CD14-positive monocyte (primary cell): ENCODE results near the gene C9orf152. TPM values are rescaled to one million over a fixed set of nuclear protein-coding genes. Genes with fewer than 3 reads are reported as not detected.

ENCODE experiments used
- DNase-seq, 3 donors: peaks; one replicate each; pipeline ENCODE4 v3.0.0-alpha.2; 2011 to 2022
- H2AFZ ChIP-seq: 2 replicates; pipeline ENCODE4 v1.6.0; 2012; ENCODE audit warnings: mild to moderate bottlenecking, low read depth, low read length, inconsistent platforms; ENCODE audit not compliant: insufficient read depth, poor library complexity, severe bottlenecking
- H3K27ac ChIP-seq, 2 donors: 1 replicate in 1 of 2; 2 replicates in 1 of 2; pipeline ENCODE4 v1.5.1; 2012 to 2013; ENCODE audit warnings: low read length in 2 of 2, control low read depth in 1 of 2, inconsistent platforms in 1 of 2, low read depth in 1 of 2, mild to moderate bottlenecking in 1 of 2
- H3K27me3 ChIP-seq, 2 donors: one replicate each; pipeline versions ENCODE4 v1.6.0 to v1.6.1; 2011 to 2013; ENCODE audit warnings: low read length in 2 of 2; ENCODE audit not compliant: control insufficient read depth in 2 of 2, insufficient read depth in 2 of 2
- H3K36me3 ChIP-seq, 2 donors: replicated peaks in 1 of 2; 1 replicate in 1 of 2; 2 replicates in 1 of 2; pipeline versions ENCODE4 v1.5.1 to v1.6.1; 2012 to 2013; ENCODE audit warnings: low read length in 2 of 2, control low read depth in 1 of 2, inconsistent platforms in 1 of 2, mild to moderate bottlenecking in 1 of 2; ENCODE audit not compliant: insufficient read depth in 2 of 2, control insufficient read depth in 1 of 2
- H3K4me1 ChIP-seq, 2 donors: 1 replicate in 1 of 2; 2 replicates in 1 of 2; pipeline versions ENCODE4 v1.5.1 to v1.6.1; 2012 to 2013; ENCODE audit warnings: low read length in 2 of 2, control low read depth in 1 of 2, inconsistent platforms in 1 of 2, mild to moderate bottlenecking in 1 of 2, moderate library complexity in 1 of 2; ENCODE audit not compliant: insufficient read depth in 2 of 2, control insufficient read depth in 1 of 2
- H3K4me2 ChIP-seq: replicated peaks from 2 replicates; pipeline ENCODE3; 2012; ENCODE audit warnings: low read length, moderate library complexity, mild to moderate bottlenecking; ENCODE audit not compliant: poor library complexity, severe bottlenecking; ENCODE audit errors: extremely low read depth
- H3K4me3 ChIP-seq, 3 experiments: fragments of 200-600 bp in 1 of 3; sonication (generic) in 1 of 3; replicated peaks in 1 of 3; 1 replicate in 2 of 3; 2 replicates in 1 of 3; pipeline ENCODE4 v1.5.1; 2011 to 2013; ENCODE audit warnings: low read length in 3 of 3, mild to moderate bottlenecking in 3 of 3, control low read depth in 2 of 3, low read depth in 2 of 3, inconsistent platforms in 1 of 3, moderate library complexity in 1 of 3
- H3K79me2 ChIP-seq: 2 replicates; pipeline ENCODE4 v1.6.0; 2012; ENCODE audit warnings: mild to moderate bottlenecking, control low read depth, inconsistent platforms, low read length, moderate library complexity; ENCODE audit not compliant: insufficient read depth
- H3K9ac ChIP-seq: 2 replicates; pipeline ENCODE4 v1.6.0; 2017; ENCODE audit warnings: low read length, mild to moderate bottlenecking; ENCODE audit not compliant: insufficient read depth, poor library complexity, severe bottlenecking
- H3K9me3 ChIP-seq, 2 donors: replicated peaks in 1 of 2; 1 replicate in 1 of 2; 2 replicates in 1 of 2; pipeline versions ENCODE4 v1.5.1 to v1.6.1; 2012 to 2013; ENCODE audit warnings: low read length in 2 of 2, control low read depth in 1 of 2; ENCODE audit not compliant: control insufficient read depth in 1 of 2, insufficient read depth in 1 of 2
- H4K20me1 ChIP-seq: 2 replicates; pipeline ENCODE4 v1.6.0; 2012; ENCODE audit warnings: mild to moderate bottlenecking, low read length, control low read depth, moderate library complexity; ENCODE audit not compliant: insufficient read depth
- H3K27ac Mint-ChIP-seq, 7 donors: one replicate each; pipeline ENCODE4 v1.8.0; 2020; ENCODE audit warnings: mild to moderate bottlenecking in 7 of 7, mixed read lengths in 7 of 7, moderate library complexity in 6 of 7, inconsistent platforms in 2 of 7
- H3K27me3 Mint-ChIP-seq, 3 donors: one replicate each; pipeline ENCODE4 v1.8.0; 2021 to 2022; ENCODE audit warnings: low read depth in 3 of 3, mild to moderate bottlenecking in 3 of 3, mixed read lengths in 3 of 3, moderate library complexity in 3 of 3, inconsistent platforms in 1 of 3
- H3K36me3 Mint-ChIP-seq, 2 donors: one replicate each; pipeline ENCODE4 v1.8.0; 2020; ENCODE audit warnings: mixed read lengths in 2 of 2, inconsistent platforms in 1 of 2, mild to moderate bottlenecking in 1 of 2
- H3K4me1 Mint-ChIP-seq: one replicate; pipeline ENCODE4 v1.8.0; 2020; ENCODE audit warnings: mild to moderate bottlenecking, mixed read lengths
- H3K4me3 Mint-ChIP-seq, 2 donors: one replicate each; pipeline ENCODE4 v1.8.0; 2020; ENCODE audit warnings: mild to moderate bottlenecking in 2 of 2, mixed read lengths in 2 of 2, moderate library complexity in 1 of 2
- H3K9me3 Mint-ChIP-seq, 7 donors: one replicate each; pipeline ENCODE4 v1.8.0; 2020 to 2022; ENCODE audit warnings: mixed read lengths in 7 of 7, mild to moderate bottlenecking in 6 of 7, moderate library complexity in 6 of 7, inconsistent platforms in 2 of 7
- WGBS: methylation state at CpG from one replicate; pipeline ENCODE4 v1.1.5; 2013; ENCODE audit warnings: missing lambda C conversion rate; ENCODE audit not compliant: insufficient coverage; 5-methylcytosine and 5-hydroxymethylcytosine counted together
- intact Hi-C, 2 donors: fragments of 100-400 bp; cut with micrococcal nuclease; formaldehyde crosslinking; loops; one replicate each; pipeline versions ENCODE4 v1.15.0 to v1.15.1; 2023
- polyA plus RNA-seq, 3 donors: library from polyadenylated mRNA; depleted of rRNA in 1 of 3; unstranded in 2 of 3; stranded (reverse) in 1 of 3; fragments of 300-500 nt in 2 of 3; fragments of >200 nt in 1 of 3; fragmentation: Illumina TruSeq in 2 of 3; gene quantifications; 1 replicate in 2 of 3; 2 replicates in 1 of 3; pipeline ENCODE4 v1.2.3, GENCODE V29; 2012 to 2021
- TF ChIP-seq, protein P1 (sequence below): fragments of 200-600 bp; IDR thresholded peaks from one replicate; pipeline ENCODE4 v1.8.0; 2022; ENCODE audit warnings: antibody characterized with exemption, mild to moderate bottlenecking

The C9orf152 gene
- polyA plus RNA-seq, 3 donors = not detected

DNA sequence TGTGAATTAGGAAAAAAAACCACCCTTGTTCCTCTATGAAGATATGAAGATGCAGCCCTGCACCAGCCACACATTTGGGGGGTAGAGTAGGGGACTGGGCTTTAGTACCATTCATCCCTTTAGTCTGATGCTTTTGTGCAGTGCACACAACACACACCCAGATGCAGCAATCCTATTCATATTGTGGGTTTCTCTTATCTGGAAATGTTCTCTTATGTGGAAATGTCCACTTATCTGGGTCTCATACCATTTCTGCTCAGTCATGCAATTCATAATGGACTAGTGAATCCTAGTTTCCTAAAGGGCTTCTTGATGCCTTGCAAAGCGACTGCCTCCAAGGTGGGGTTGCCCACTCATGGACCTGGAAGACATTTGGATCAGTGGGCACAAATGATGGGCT is 47.8 kb downstream of the C9orf152 start:
- Histone ChIP-seq H3K36me3 (no peaks in the 10 kb centered on the region), H3K79me2 (peaks cover 28% of the 10 kb centered on the region), H2AFZ (no peak overlapping the region), H3K4me3 (no peak overlapping the region), H3K27ac (no peak overlapping the region), H3K4me2 (no peak overlapping the region), H3K27me3 (no peaks in the 10 kb centered on the region), H4K20me1 (no peaks in the 10 kb centered on the region), H3K9ac (no peak overlapping the region), H3K9me3 (no peaks in the 10 kb centered on the region), H3K4me1 (peaks cover 34 to 36% of the 10 kb centered on the region in 2 donors)
- H3K36me3 Mint-ChIP-seq = peaks cover 16 to 18% of the 10 kb centered on the region in 2 donors
- no peak overlapping the region for H3K4me3 Mint-ChIP-seq
- no peak overlapping the region for H3K27ac Mint-ChIP-seq
- intact Hi-C loops = no loop called here
- peaks cover 59% of the 10 kb centered on the region for H3K4me1 Mint-ChIP-seq
- H3K9me3 Mint-ChIP-seq = peaks cover 0 to 1% (median 0%) of the 10 kb centered on the region in 7 donors
- DNase-seq = no peak
- whole genome bisulfite sequencing = 100% methylated on average over 1 of the region's 1 CpG
- peaks cover 0 to 1% (median 0%) of the 10 kb centered on the region in 3 donors for H3K27me3 Mint-ChIP-seq
- TF ChIP-seq, protein P1, sequence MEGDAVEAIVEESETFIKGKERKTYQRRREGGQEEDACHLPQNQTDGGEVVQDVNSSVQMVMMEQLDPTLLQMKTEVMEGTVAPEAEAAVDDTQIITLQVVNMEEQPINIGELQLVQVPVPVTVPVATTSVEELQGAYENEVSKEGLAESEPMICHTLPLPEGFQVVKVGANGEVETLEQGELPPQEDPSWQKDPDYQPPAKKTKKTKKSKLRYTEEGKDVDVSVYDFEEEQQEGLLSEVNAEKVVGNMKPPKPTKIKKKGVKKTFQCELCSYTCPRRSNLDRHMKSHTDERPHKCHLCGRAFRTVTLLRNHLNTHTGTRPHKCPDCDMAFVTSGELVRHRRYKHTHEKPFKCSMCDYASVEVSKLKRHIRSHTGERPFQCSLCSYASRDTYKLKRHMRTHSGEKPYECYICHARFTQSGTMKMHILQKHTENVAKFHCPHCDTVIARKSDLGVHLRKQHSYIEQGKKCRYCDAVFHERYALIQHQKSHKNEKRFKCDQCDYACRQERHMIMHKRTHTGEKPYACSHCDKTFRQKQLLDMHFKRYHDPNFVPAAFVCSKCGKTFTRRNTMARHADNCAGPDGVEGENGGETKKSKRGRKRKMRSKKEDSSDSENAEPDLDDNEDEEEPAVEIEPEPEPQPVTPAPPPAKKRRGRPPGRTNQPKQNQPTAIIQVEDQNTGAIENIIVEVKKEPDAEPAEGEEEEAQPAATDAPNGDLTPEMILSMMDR = no peak

DNA sequence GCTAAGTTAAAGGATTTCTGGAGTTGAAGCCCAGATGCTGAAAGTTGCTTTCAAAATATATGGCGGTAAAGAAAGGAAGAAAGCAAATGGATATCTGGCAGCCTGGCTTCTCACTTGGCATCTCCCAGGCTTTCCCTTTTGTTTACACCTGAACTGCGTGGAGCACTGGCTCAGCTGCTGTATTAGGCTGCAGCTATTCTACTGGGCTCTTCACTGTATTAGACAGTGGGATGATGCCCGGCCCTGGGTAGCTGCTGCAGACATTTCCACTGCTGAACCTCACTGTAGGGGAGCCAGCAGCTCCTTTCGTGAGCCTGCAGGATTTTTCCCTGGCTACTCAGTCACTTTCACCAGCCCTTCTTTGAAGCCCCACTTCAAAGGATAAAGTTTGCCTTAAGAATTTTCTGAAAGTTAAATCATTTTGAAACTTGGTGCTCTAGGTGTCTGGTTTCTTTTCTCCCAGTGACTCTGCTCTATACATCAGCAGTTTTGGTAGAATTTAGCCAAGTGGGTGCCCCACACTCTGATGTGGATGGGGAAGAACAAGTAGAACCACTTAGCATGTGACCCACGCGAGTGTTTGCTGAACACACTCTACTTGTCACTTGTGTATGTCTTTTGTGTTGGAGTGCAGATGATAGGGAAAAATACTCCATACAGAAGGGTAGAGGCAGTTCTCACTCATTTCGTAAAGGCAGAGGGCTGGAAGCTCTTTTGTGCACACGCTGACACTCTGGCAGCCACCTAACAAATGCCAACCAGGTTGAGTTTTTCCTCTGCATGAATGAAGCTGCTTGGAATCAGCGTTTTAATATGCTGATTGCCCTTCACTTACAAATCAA is 49.9 kb downstream of the C9orf152 start:
- H3K36me3 Mint-ChIP-seq = peaks cover 13 to 18% of the 10 kb centered on the region in 2 donors
- Histone ChIP-seq H3K36me3 (no peaks in the 10 kb centered on the region), H4K20me1 (no peaks in the 10 kb centered on the region), H3K27me3 (no peaks in the 10 kb centered on the region), H3K79me2 (peaks cover 49% of the 10 kb centered on the region), H3K9me3 (no peaks in the 10 kb centered on the region), H3K4me3 (no peak overlapping the region), H2AFZ (peak overlapping the region; percentile 56), H3K9ac (no peak overlapping the region), H3K4me2 (no peak overlapping the region), H3K4me1 (peaks cover 38 to 43% of the 10 kb centered on the region in 2 donors), H3K27ac (peak overlapping the region in 1 of 2 donors; percentile 39)
- no peak overlapping the region for H3K4me3 Mint-ChIP-seq
- peak overlapping the region in 1 of 7 donors; percentile 10 for H3K27ac Mint-ChIP-seq
- H3K4me1 Mint-ChIP-seq = peaks cover 74% of the 10 kb centered on the region
- intact Hi-C loops = no loop called here
- 87% methylated on average over 6 of the region's 9 CpGs for WGBS
- no peaks in the 10 kb centered on the region for H3K9me3 Mint-ChIP-seq
- H3K27me3 Mint-ChIP-seq = peaks cover 0 to 1% (median 0%) of the 10 kb centered on the region in 3 donors
- TF ChIP-seq, protein P1 = no peak
- no peak for DNase-seq
